T-cell (primary cell): ENCODE results near the gene PRTN3. TPM values are rescaled to one million over a fixed set of nuclear protein-coding genes. Genes with fewer than 3 reads are reported as not detected.
A peak's percentile ranks its signal among the peaks of the same experiment; 100 is the strongest.

Experiments
- ATAC-seq, 4 experiments: fragments of 200-7000 bp in 3 of 4; fragments of 150-1000 bp in 1 of 4; cut with Tn5 transposase; replicated peaks in 1 of 4; 1 replicate in 3 of 4; 2 replicates in 1 of 4; pipeline ENCODE4 v1.10.0; 2021; ENCODE audit warnings: moderate library complexity in 3 of 4, mild to moderate bottlenecking in 2 of 4, moderate number of reproducible peaks in 1 of 4
- CTCF ChIA-PET, 2 donors: fragments of 300-600 bp; sonication (Branson Sonifier 250); formaldehyde crosslinking; loops; one replicate each; lab custom pipeline; 2022; ENCODE audit warnings: antibody characterized with exemption in 2 of 2; lab: Charles Lee
- POLR2A ChIA-PET, 2 donors: fragments of 300-600 bp; sonication (Branson Sonifier 250); formaldehyde crosslinking; loops; one replicate each; lab custom pipeline; 2022; ENCODE audit warnings: antibody characterized with exemption in 2 of 2; lab: Charles Lee
- DNase-seq, 35 experiments: peaks; one replicate each; pipeline versions ENCODE4 v3.0.0 to v3.0.0-alpha.2; 2013 to 2023
- H3K27ac ChIP-seq: one replicate; pipeline ENCODE4 v1.5.1; 2013; ENCODE audit warnings: low read length
- H3K27me3 ChIP-seq, 2 experiments: replicated peaks in 1 of 2; 1 replicate in 1 of 2; 2 replicates in 1 of 2; pipeline versions ENCODE4 v1.6.1 to v1.7.0; 2013; ENCODE audit warnings: low read length in 1 of 2, mixed read lengths in 1 of 2; ENCODE audit not compliant: control insufficient read depth in 2 of 2, insufficient read depth in 2 of 2; ENCODE audit errors: extremely low read depth in 1 of 2
- H3K36me3 ChIP-seq, 2 donors: 1 replicate in 1 of 2; 2 replicates in 1 of 2; pipeline versions ENCODE4 v1.6.1 to v1.7.0; 2013; ENCODE audit warnings: low read length in 1 of 2; ENCODE audit not compliant: control insufficient read depth in 2 of 2, insufficient read depth in 1 of 2; ENCODE audit errors: extremely low read depth in 1 of 2
- H3K4me1 ChIP-seq, 2 experiments: 1 replicate in 1 of 2; 2 replicates in 1 of 2; pipeline versions ENCODE4 v1.6.1 to v1.7.0; 2013; ENCODE audit warnings: low read length in 2 of 2, mixed read lengths in 1 of 2; ENCODE audit not compliant: insufficient read depth in 2 of 2, control insufficient read depth in 1 of 2; ENCODE audit errors: extremely low read depth in 1 of 2
- H3K4me3 ChIP-seq, 2 donors: 1 replicate in 1 of 2; 2 replicates in 1 of 2; pipeline versions ENCODE4 v1.5.1 to v1.7.0; 2013; ENCODE audit warnings: mild to moderate bottlenecking in 2 of 2, low read length in 1 of 2, moderate library complexity in 1 of 2; ENCODE audit not compliant: control insufficient read depth in 1 of 2; ENCODE audit errors: extremely low read depth in 1 of 2
- H3K9me3 ChIP-seq: 2 replicates; pipeline ENCODE4 v1.7.0; 2013
- H3K27ac Mint-ChIP-seq, 2 donors: one replicate each; pipeline ENCODE4 v1.8.0; 2020 to 2021; ENCODE audit warnings: mild to moderate bottlenecking in 2 of 2, mixed read lengths in 2 of 2
- H3K27me3 Mint-ChIP-seq, 2 donors: one replicate each; pipeline ENCODE4 v1.8.0; 2021 to 2022; ENCODE audit warnings: mixed read lengths in 2 of 2
- H3K36me3 Mint-ChIP-seq: one replicate; pipeline ENCODE4 v1.8.0; 2021; ENCODE audit warnings: mixed read lengths
- H3K4me1 Mint-ChIP-seq, 3 donors: one replicate each; pipeline ENCODE4 v1.8.0; 2020 to 2022; ENCODE audit warnings: mixed read lengths in 3 of 3, mild to moderate bottlenecking in 1 of 3
- H3K4me3 Mint-ChIP-seq, 3 donors: one replicate each; pipeline ENCODE4 v1.8.0; 2020 to 2022; ENCODE audit warnings: mild to moderate bottlenecking in 3 of 3, mixed read lengths in 3 of 3, moderate library complexity in 3 of 3
- H3K9me3 Mint-ChIP-seq, 3 donors: one replicate each; pipeline ENCODE4 v1.8.0; 2020 to 2022; ENCODE audit warnings: mixed read lengths in 3 of 3
- WGBS: methylation state at CpG from one replicate; pipeline ENCODE4 v1.1.5; 2013; ENCODE audit warnings: missing lambda C conversion rate; ENCODE audit not compliant: insufficient coverage; 5-methylcytosine and 5-hydroxymethylcytosine counted together
- total RNA-seq, 35 experiments: library from RNA in 6 of 35; stranded (reverse) in 6 of 35; fragments of 120-200 nt in 1 of 35; gene quantifications; one replicate each; pipeline versions ENCODE4 v1.2.1 to v1.2.4 and lab custom pipeline; 2013 to 2026

PRTN3 gene
- total RNA-seq, 5 donors from 2014 or later (not counting 1 experiment from before 2014, with no cell fraction given) = 0.50 TPM; not detected in 4

GRCh38 chr19:823565-824121, 17.2 kb upstream of the PRTN3 start:
- Histone ChIP-seq H3K9me3 (no peaks in the 10 kb centered on the region), H3K27ac (no peak overlapping the region), H3K36me3 (no peaks in the 10 kb centered on the region), H3K27me3 (peaks cover 2 to 56% of the 10 kb centered on the region in 2 experiments), H3K4me1 (peaks cover 0 to 2% of the 10 kb centered on the region in 2 experiments), H3K4me3 (no peak overlapping the region)
- peaks cover 13 to 21% of the 10 kb centered on the region in 2 donors for H3K27me3 Mint-ChIP-seq
- peaks cover 0 to 2% (median 0%) of the 10 kb centered on the region in 3 donors for H3K4me1 Mint-ChIP-seq
- no peak overlapping the region for H3K4me3 Mint-ChIP-seq
- H3K9me3 Mint-ChIP-seq = no peaks in the 10 kb centered on the region
- no peak overlapping the region for H3K27ac Mint-ChIP-seq
- ChIA-PET CTCF (interaction anchor here in 1 of 2 donors (0.7 kb wide), 1 partner anchor 51 kb away, joined by 4 read pairs; no protein-coding TSS in a partner anchor), POLR2A (no interaction called here)
- no peak for ATAC-seq
- 63% methylated on average over 11 of the region's 12 CpGs for WGBS
- H3K36me3 Mint-ChIP-seq = no peaks in the 10 kb centered on the region
- DNase-seq = no peak

DNA sequence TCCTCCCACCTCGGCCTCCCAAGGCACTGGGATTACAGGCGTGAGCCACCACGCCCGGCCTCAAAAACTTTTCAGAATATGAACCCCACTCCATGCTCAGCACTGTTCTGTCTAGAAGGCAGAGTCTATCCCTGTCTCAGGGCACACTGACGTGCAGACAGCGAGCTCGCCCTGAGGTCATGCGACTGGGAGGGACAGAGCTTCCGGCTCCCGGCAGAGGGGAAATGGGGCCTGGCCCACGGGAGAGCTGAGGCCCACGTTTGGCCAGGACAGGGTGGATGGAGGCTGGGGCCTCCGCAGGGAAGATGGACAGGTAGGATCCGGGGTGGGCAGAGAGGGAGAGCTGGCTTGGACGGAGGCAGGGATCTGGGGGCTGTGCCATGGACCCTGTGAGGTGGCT, 15.9 kb upstream of the PRTN3 start:
- no peaks in the 10 kb centered on the region for H3K9me3 ChIP-seq
- ChIA-PET POLR2A (interaction anchor here in 1 of 2 donors (0.5 kb wide), 1 partner anchor 95 kb away, joined by 20 read pairs; no protein-coding TSS in a partner anchor), CTCF (interaction anchor here in 1 of 2 donors (0.5 kb wide), 1 partner anchor 482 kb away, joined by 5 read pairs; no protein-coding TSS in a partner anchor)
- peaks cover 2 to 65% of the 10 kb centered on the region in 2 experiments for H3K27me3 ChIP-seq
- no peaks in the 10 kb centered on the region for H3K36me3 ChIP-seq
- H3K27ac ChIP-seq = no peak overlapping the region
- Mint-ChIP-seq H3K4me3 (no peak overlapping the region), H3K36me3 (no peaks in the 10 kb centered on the region), H3K9me3 (no peaks in the 10 kb centered on the region), H3K4me1 (peaks cover 0 to 2% (median 0%) of the 10 kb centered on the region in 3 donors), H3K27ac (peak overlapping the region in 1 of 2 donors; percentile 57), H3K27me3 (peaks cover 13 to 21% of the 10 kb centered on the region in 2 donors)
- H3K4me3 ChIP-seq = no peak overlapping the region
- 65% methylated on average over 13 of the region's 15 CpGs for WGBS
- ATAC-seq (no peak), DNase-seq (no peak)
- peaks cover 0 to 2% of the 10 kb centered on the region in 2 experiments for H3K4me1 ChIP-seq

DNA sequence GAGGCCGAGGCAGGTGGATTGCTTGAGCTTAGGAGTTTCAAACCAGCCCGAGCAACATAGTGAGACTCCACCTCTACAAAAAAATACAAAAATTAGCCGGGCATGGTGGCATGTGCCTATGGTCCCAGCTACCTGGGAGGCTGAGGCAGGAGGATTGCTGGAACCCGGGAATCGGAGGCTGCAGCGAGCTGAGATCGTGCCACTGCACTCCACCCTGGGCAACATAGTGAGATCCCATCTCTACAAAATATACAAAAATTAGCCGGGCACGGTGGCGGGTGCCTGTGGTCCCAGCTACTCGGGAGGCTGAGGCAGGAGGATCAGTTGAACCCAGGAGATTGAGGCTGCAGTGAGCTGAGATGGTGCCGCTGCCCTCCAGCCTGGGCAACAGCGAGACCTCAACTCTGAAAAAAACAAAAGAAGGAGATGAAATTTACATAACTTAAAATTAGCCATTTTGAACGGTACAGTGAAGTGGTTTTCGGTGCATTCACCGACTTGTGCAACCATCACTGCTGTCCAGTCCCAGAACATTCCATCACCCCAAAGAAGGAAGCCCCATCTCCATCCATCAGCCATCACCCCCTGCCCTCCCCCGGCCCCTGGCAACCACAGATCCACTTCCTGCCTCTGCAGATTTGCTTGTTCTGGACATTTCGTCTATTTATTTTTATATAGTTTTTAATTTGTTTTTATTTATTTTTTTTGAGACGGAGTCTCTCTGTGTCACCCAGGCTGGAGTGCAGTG, 14.7 kb upstream of the PRTN3 start:
- Histone ChIP-seq H3K27me3 (peaks cover 0 to 67% of the 10 kb centered on the region in 2 experiments), H3K36me3 (no peaks in the 10 kb centered on the region), H3K4me3 (no peak overlapping the region), H3K27ac (no peak overlapping the region), H3K4me1 (peaks cover 0 to 2% of the 10 kb centered on the region in 2 experiments), H3K9me3 (no peaks in the 10 kb centered on the region)
- H3K9me3 Mint-ChIP-seq = no peaks in the 10 kb centered on the region
- CTCF ChIA-PET = no interaction called here
- H3K27ac Mint-ChIP-seq = no peak overlapping the region
- peaks cover 13 to 21% of the 10 kb centered on the region in 2 donors for H3K27me3 Mint-ChIP-seq
- POLR2A ChIA-PET = interaction anchor here in 1 of 2 donors (0.5 kb wide), 1 partner anchor 366 kb away, joined by 3 read pairs; no protein-coding TSS in a partner anchor
- 80% methylated on average over 8 of the region's 19 CpGs for WGBS
- H3K36me3 Mint-ChIP-seq = no peaks in the 10 kb centered on the region
- ATAC-seq (no peak), DNase-seq (no peak)
- H3K4me1 Mint-ChIP-seq = no peaks in the 10 kb centered on the region
- no peak overlapping the region for H3K4me3 Mint-ChIP-seq

GRCh38 chr19:827314-827709, 13.5 kb upstream of the PRTN3 start:
- POLR2A ChIA-PET = interaction anchor here in 1 of 2 donors (0.6 kb wide), 1 partner anchor 157 kb away, joined by 4 read pairs; the partner anchor contains the start of gene WDR18
- 94% methylated on average over 2 of the region's 11 CpGs for WGBS

DNA sequence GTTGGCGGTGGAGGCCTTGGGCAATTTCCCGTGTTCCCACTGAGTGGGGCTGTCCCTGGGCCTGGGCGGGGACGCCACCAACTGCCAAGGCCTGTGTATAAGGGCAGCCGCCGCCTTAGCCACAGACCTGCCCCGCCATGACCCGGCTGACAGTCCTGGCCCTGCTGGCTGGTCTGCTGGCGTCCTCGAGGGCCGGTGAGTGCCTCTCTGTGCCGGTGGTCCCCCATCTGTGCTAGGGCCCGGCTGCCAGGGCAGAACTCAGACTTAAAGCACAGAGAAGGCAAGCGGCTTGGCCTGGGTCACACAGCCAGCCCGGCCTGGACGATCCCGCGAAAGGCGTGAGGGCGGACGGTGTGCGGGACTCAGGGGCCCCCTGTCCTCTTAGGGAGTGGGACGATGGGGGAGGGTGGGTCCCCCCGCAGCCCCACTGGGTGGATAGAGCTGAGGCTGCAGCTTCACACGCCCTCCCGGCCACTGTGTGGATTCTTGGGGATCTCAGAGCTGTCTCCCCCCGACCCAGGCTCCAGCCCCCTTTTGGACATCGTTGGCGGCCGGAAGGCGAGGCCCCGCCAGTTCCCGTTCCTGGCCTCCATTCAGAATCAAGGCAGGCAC, 13.0 kb upstream of the PRTN3 start, which contains the start of gene AZU1:
Gene AZU1 (plus strand): TSS at position 128 of the 612 bp plus-strand sequence. CDS start 10 bp downstream, at position 138.
- ChIA-PET CTCF (interaction anchor here in 1 of 2 donors (0.5 kb wide), 1 partner anchor 147 kb away, joined by 3 read pairs; no protein-coding TSS in a partner anchor), POLR2A (interaction anchor here in 1 of 2 donors (0.6 kb wide), 1 partner anchor 156 kb away, joined by 4 read pairs; the partner anchor contains the start of gene WDR18)
- no peaks in the 10 kb centered on the region for H3K36me3 Mint-ChIP-seq
- H3K4me3 ChIP-seq = no peak within 1 kb of the TSS
- WGBS = 75% methylated on average over 32 of the region's 33 CpGs
- no peaks in the 10 kb centered on the region for H3K4me1 Mint-ChIP-seq
- ATAC-seq (no peak), DNase-seq (no peak)
- H3K27me3 Mint-ChIP-seq = peaks cover 11 to 18% of the 10 kb centered on the region in 2 donors
- no peaks in the 10 kb centered on the region for H3K9me3 Mint-ChIP-seq
- no peaks in the 10 kb centered on the region for H3K9me3 ChIP-seq
- H3K27ac ChIP-seq = no peak within 1 kb of the TSS
- H3K36me3 ChIP-seq = no peaks in the 10 kb centered on the region
- H3K27me3 ChIP-seq = peaks cover 0 to 69% of the 10 kb centered on the region in 2 experiments
- no peak within 1 kb of the TSS for H3K4me3 Mint-ChIP-seq
- H3K27ac Mint-ChIP-seq = no peak within 1 kb of the TSS
- no peaks in the 10 kb centered on the region for H3K4me1 ChIP-seq

More at GRCh38 chr19:827314-827709, 13.5 kb upstream of the PRTN3 start:
- no peak overlapping the region for H3K27ac ChIP-seq
- no peaks in the 10 kb centered on the region for H3K36me3 ChIP-seq
- Mint-ChIP-seq H3K4me1 (no peaks in the 10 kb centered on the region), H3K9me3 (no peaks in the 10 kb centered on the region), H3K4me3 (no peak overlapping the region), H3K27ac (no peak overlapping the region), H3K27me3 (peaks cover 13 to 21% of the 10 kb centered on the region in 2 donors), H3K36me3 (no peaks in the 10 kb centered on the region)
- no peak for DNase-seq
- peaks cover 0 to 2% of the 10 kb centered on the region in 2 experiments for H3K4me1 ChIP-seq
- no peak for ATAC-seq
- H3K27me3 ChIP-seq = peaks cover 0 to 70% of the 10 kb centered on the region in 2 experiments
- no peak overlapping the region for H3K4me3 ChIP-seq
- H3K9me3 ChIP-seq = no peaks in the 10 kb centered on the region
- CTCF ChIA-PET = no interaction called here
